GM21447 (cell line): ENCODE measurements around the gene ELMO1.

Source experiments
- ATAC-seq: cut with Tn5 transposase; IDR thresholded peaks from one replicate; pipeline ENCODE4 v1.9.1; 2021; ENCODE audit not compliant: unreplicated experiment

Gene ELMO1

GRCh38 chr7:36966636-36967035 is 482.0 kb downstream of the ELMO1 start:
- no peak for ATAC-seq

GRCh38 chr7:36966039-36966438 is 482.6 kb downstream of the ELMO1 start:
- no peak for ATAC-seq

GRCh38 chr7:36965625-36966024 is 483.0 kb downstream of the ELMO1 start:
- ATAC-seq: no peak

GRCh38 chr7:36964297-36964696 is 484.4 kb downstream of the ELMO1 start:
- no peak for ATAC-seq

GRCh38 chr7:36962367-36962766 is 486.3 kb downstream of the ELMO1 start:
- ATAC-seq: no peak

GRCh38 chr7:36961693-36962092 is 487.0 kb downstream of the ELMO1 start:
- no peak for ATAC-seq

- no peak for ATAC-seq
These were observed 487.6 kb downstream of the ELMO1 start for GRCh38 chr7:36961097-36961496.

GRCh38 chr7:36960105-36960504 is 488.6 kb downstream of the ELMO1 start:
- ATAC-seq: no peak

GRCh38 chr7:36958111-36958733 is 490.4 kb downstream of the ELMO1 start:
- ATAC-seq: no peak

GRCh38 chr7:36957620-36958019 is 491.0 kb downstream of the ELMO1 start:
- ATAC-seq: no peak

GRCh38 chr7:36956814-36957213 is 491.9 kb downstream of the ELMO1 start:
- no peak for ATAC-seq

- ATAC-seq: no peak
These were observed 493.1 kb downstream of the ELMO1 start for GRCh38 chr7:36955456-36956129.

- peak; percentile 94 for ATAC-seq
These were observed 497.4 kb downstream of the ELMO1 start for GRCh38 chr7:36951257-36951697.

GRCh38 chr7:36949711-36950600 is 498.7 kb downstream of the ELMO1 start:
- ATAC-seq: no peak

- no peak for ATAC-seq
These were observed 502.3 kb downstream of the ELMO1 start for GRCh38 chr7:36946401-36946739.

- ATAC-seq: no peak
These were observed 502.9 kb downstream of the ELMO1 start for GRCh38 chr7:36945612-36946400.

- no peak for ATAC-seq
These were observed 503.8 kb downstream of the ELMO1 start for GRCh38 chr7:36944838-36945237.

GRCh38 chr7:36943591-36944435 is 504.9 kb downstream of the ELMO1 start:
- ATAC-seq: peak; percentile 67

- no peak for ATAC-seq
These were observed 505.7 kb downstream of the ELMO1 start for GRCh38 chr7:36942955-36943354.

GRCh38 chr7:36942541-36942940 is 506.1 kb downstream of the ELMO1 start:
- no peak for ATAC-seq
